COLO668 (cell line): ENCODE data around the gene PFKFB4.

Source experiments
- DNase-seq: peaks from one replicate; lab custom pipeline; 2025; ENCODE audit not compliant: unreplicated experiment; lab: John Stamatoyannopoulos, UW

PFKFB4 gene

GRCh38 chr3:48585411-48585810, 28.8 kb upstream of the PFKFB4 start:
- DNase-seq = no peak

GRCh38 chr3:48584836-48585235, 28.2 kb upstream of the PFKFB4 start:
- no peak for DNase-seq

- no peak for DNase-seq
Observed at GRCh38 chr3:48581621-48582481, 25.2 kb upstream of the PFKFB4 start.

- DNase-seq = no peak
Observed at GRCh38 chr3:48576647-48577046, 20.0 kb upstream of the PFKFB4 start.

GRCh38 chr3:48575366-48575765, 18.8 kb upstream of the PFKFB4 start:
- DNase-seq = no peak

- DNase-seq = no peak
Observed at GRCh38 chr3:48573973-48574585, 17.5 kb upstream of the PFKFB4 start.

- no peak for DNase-seq
Observed at GRCh38 chr3:48572517-48572916, 15.9 kb upstream of the PFKFB4 start.

- DNase-seq = no peak
Observed at GRCh38 chr3:48571938-48572337, 15.3 kb upstream of the PFKFB4 start.

GRCh38 chr3:48569808-48570450, 13.3 kb upstream of the PFKFB4 start:
- DNase-seq = no peak

- DNase-seq = no peak
Observed at GRCh38 chr3:48569400-48569799, 12.8 kb upstream of the PFKFB4 start.

GRCh38 chr3:48568476-48568875, 11.9 kb upstream of the PFKFB4 start:
- no peak for DNase-seq

GRCh38 chr3:48567500-48567899, 10.9 kb upstream of the PFKFB4 start:
- DNase-seq = no peak

GRCh38 chr3:48567090-48567489, 10.5 kb upstream of the PFKFB4 start:
- DNase-seq = no peak

GRCh38 chr3:48566401-48566760, 9.8 kb upstream of the PFKFB4 start:
- DNase-seq = no peak

GRCh38 chr3:48565591-48566400, 9.2 kb upstream of the PFKFB4 start:
- peak; percentile 22 for DNase-seq

GRCh38 chr3:48565186-48565585, 8.6 kb upstream of the PFKFB4 start:
- no peak for DNase-seq

GRCh38 chr3:48564667-48565066, 8.1 kb upstream of the PFKFB4 start:
- DNase-seq = no peak

- DNase-seq = no peak
Observed at GRCh38 chr3:48564022-48564421, 7.4 kb upstream of the PFKFB4 start.

GRCh38 chr3:48563382-48563918, 6.8 kb upstream of the PFKFB4 start, which contains the start of gene UCN2:
Gene UCN2 (minus strand): TSS chr3:48563781. CDS start chr3:48563124, 657 bp downstream.
- peak; percentile 3 for DNase-seq

- DNase-seq = no peak
Observed at GRCh38 chr3:48562367-48563095, 5.9 kb upstream of the PFKFB4 start.
